Measurements from ENCODE around the gene UGT1A10. TPM values are rescaled to one million over a fixed set of nuclear protein-coding genes. Genes with fewer than 3 reads are reported as not detected.

UGT1A10 gene
- total RNA-seq, 4 donors from 2014 or later: not detected

DNA sequence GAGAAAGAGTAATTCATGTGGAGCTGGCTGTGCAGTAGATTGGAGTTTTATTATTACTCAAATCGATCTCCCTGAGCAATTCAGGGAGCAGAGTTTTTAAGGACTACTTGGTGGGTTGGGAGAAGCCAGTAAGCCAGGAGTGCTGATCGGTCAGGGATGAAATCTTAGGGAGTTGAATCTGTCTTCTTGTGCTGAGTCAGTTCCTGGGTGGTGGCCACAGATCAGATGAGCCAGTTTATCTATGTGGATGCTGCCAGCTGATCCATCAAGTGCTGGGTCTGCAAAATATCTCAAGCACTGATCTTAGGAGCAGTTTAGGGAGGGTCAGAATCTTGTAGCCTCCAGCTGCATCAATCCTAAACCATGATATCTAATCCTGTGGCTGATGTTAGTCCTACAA, 35.9 kb upstream of the UGT1A10 start:
- Histone ChIP-seq H3K9me3 (no peaks in the 10 kb centered on the region), H3K27me3 (no peaks in the 10 kb centered on the region), H3K4me1 (no peaks in the 10 kb centered on the region), H3K4me3 (no peak overlapping the region), H3K36me3 (no peaks in the 10 kb centered on the region), H3K27ac (no peak overlapping the region)
- no peak for DNase-seq (ENCODE audit: low spot score in 2 of 2)
- no peak for TF ChIP-seq EP300 (IDR thresholded peaks at IDR 0.05)
- no peak for TF ChIP-seq POLR2A (IDR thresholded peaks at IDR 0.05)
- TF ChIP-seq, protein P1, sequence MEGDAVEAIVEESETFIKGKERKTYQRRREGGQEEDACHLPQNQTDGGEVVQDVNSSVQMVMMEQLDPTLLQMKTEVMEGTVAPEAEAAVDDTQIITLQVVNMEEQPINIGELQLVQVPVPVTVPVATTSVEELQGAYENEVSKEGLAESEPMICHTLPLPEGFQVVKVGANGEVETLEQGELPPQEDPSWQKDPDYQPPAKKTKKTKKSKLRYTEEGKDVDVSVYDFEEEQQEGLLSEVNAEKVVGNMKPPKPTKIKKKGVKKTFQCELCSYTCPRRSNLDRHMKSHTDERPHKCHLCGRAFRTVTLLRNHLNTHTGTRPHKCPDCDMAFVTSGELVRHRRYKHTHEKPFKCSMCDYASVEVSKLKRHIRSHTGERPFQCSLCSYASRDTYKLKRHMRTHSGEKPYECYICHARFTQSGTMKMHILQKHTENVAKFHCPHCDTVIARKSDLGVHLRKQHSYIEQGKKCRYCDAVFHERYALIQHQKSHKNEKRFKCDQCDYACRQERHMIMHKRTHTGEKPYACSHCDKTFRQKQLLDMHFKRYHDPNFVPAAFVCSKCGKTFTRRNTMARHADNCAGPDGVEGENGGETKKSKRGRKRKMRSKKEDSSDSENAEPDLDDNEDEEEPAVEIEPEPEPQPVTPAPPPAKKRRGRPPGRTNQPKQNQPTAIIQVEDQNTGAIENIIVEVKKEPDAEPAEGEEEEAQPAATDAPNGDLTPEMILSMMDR (IDR thresholded peaks at IDR 0.05): no peak
- WGBS, 2 donors: 70 to 93% methylated on average over 2 of the region's 2 CpGs

DNA sequence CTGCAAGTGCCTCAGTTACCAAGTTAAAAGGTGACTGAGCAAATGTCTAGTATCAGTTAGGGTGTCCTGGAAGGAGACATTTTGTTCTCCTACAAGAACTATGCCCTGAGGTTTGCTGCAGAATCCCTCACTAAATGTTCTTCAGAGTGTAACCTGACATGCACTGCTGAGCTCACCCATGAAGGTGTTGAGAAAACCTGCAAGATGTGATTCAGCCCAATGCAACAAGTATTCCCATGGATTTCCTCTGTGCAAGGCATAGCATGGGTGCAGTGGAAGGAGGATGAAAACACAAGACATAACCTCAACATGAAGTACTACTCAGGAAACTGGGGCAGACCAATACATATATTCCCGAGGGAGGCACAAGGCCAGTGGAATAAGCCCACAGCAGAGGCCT, 34.2 kb upstream of the UGT1A10 start:
- Histone ChIP-seq H3K27me3 (no peaks in the 10 kb centered on the region), H3K4me3 (no peak overlapping the region), H3K4me1 (no peaks in the 10 kb centered on the region), H3K27ac (no peak overlapping the region), H3K36me3 (no peaks in the 10 kb centered on the region), H3K9me3 (no peaks in the 10 kb centered on the region)
- 85 to 88% methylated on average over 1 of the region's 1 CpG for WGBS, 2 donors
- TF ChIP-seq, protein P1 (IDR thresholded peaks at IDR 0.05): no peak
- TF ChIP-seq POLR2A (IDR thresholded peaks at IDR 0.05) (no peak), EP300 (IDR thresholded peaks at IDR 0.05) (no peak)
- DNase-seq (ENCODE audit: low spot score in 2 of 2): no peak

DNA sequence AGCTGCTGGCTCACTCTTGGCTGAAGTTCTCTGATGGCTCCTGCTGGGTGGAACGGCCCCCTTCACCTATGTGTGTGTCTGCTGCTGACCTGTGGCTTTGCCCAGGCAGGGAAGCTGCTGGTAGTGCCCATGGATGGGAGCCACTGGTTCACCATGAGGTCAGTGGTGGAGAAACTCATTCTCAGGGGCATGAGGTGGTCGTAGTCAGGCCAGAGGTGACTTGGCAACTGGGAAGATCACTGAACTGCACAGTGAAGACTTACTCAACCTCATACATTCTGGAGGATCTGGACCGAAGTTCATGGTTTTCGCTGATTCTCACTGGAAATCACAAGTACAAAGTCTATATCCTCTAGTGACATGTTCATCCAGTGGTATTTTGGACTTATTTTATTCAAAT, 32.7 kb upstream of the UGT1A10 start:
- H3K9me3 ChIP-seq: no peaks in the 10 kb centered on the region
- DNase-seq (ENCODE audit: low spot score in 2 of 2): no peak
- no peaks in the 10 kb centered on the region for H3K4me1 ChIP-seq
- TF ChIP-seq, protein P1 (IDR thresholded peaks at IDR 0.05): no peak
- TF ChIP-seq POLR2A (IDR thresholded peaks at IDR 0.05) (no peak), EP300 (IDR thresholded peaks at IDR 0.05) (no peak)
- no peaks in the 10 kb centered on the region for H3K36me3 ChIP-seq
- 69 to 84% methylated on average over 4 of the region's 4 CpGs for WGBS, 2 donors
- no peak overlapping the region for H3K27ac ChIP-seq
- no peak overlapping the region for H3K4me3 ChIP-seq
- no peaks in the 10 kb centered on the region for H3K27me3 ChIP-seq

DNA sequence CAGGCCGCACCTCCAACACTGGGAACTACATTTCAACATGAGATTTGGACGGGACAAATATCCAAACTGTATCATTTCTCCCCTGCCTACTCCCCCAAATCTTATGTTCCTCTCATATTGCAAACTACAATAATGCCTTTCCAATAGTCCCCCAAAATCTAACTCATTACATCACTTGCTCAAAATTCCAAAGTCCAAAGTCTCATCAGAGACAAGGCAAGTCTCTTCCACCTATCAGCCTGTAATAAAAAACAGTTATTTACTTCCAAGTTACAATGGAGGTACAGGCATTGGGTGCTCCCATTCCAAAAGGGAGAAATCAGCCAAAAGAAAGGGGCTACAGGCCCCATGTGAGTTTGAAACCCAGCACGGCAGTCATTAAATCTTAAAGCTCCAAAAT, 31.4 kb upstream of the UGT1A10 start:
- DNase-seq (ENCODE audit: low spot score in 2 of 2): no peak
- WGBS, 2 donors: 89 to 90% methylated on average over 3 of the region's 3 CpGs
- TF ChIP-seq, protein P1 (IDR thresholded peaks at IDR 0.05): no peak
- TF ChIP-seq POLR2A (IDR thresholded peaks at IDR 0.05) (no peak), EP300 (IDR thresholded peaks at IDR 0.05) (no peak)
- Histone ChIP-seq H3K27me3 (no peaks in the 10 kb centered on the region), H3K4me3 (no peak overlapping the region), H3K27ac (no peak overlapping the region), H3K9me3 (peaks cover 0 to 8% (median 0%) of the 10 kb centered on the region in 4 donors), H3K4me1 (no peaks in the 10 kb centered on the region), H3K36me3 (no peaks in the 10 kb centered on the region)

DNA sequence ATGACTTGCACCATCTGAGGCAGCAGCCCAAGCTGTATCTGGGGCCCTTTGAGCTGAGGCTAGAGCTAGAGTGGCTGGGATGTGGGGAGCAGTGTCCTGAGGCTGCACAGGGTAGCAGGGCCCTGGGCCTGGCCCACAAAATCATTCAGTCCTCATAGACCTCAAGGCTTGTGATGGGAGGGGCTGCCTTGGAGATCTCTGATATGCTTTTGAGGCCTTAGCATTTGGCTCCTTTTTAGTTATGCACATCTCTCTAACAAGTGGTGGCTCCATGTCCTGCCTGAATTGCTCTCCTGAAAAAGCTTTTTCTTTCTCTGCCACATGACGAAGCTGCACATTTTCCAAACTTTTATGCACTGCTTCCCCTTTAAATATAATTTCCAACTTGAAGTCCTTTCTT, 30.6 kb upstream of the UGT1A10 start:
- no peaks in the 10 kb centered on the region for H3K27me3 ChIP-seq
- no peak overlapping the region for H3K27ac ChIP-seq
- H3K4me1 ChIP-seq: no peaks in the 10 kb centered on the region
- H3K9me3 ChIP-seq: peaks cover 0 to 15% (median 0%) of the 10 kb centered on the region in 4 donors
- TF ChIP-seq, protein P1 (IDR thresholded peaks at IDR 0.05): no peak
- TF ChIP-seq POLR2A (IDR thresholded peaks at IDR 0.05) (no peak), EP300 (IDR thresholded peaks at IDR 0.05) (no peak)
- H3K36me3 ChIP-seq: no peaks in the 10 kb centered on the region
- DNase-seq (ENCODE audit: low spot score in 2 of 2): no peak
- 57 to 69% methylated on average over 1 of the region's 1 CpG for WGBS, 2 donors
- H3K4me3 ChIP-seq: no peak overlapping the region

Data from tibial nerve (tissue), 4 donors.